ENCODE results near the gene PTPN6.

DNA sequence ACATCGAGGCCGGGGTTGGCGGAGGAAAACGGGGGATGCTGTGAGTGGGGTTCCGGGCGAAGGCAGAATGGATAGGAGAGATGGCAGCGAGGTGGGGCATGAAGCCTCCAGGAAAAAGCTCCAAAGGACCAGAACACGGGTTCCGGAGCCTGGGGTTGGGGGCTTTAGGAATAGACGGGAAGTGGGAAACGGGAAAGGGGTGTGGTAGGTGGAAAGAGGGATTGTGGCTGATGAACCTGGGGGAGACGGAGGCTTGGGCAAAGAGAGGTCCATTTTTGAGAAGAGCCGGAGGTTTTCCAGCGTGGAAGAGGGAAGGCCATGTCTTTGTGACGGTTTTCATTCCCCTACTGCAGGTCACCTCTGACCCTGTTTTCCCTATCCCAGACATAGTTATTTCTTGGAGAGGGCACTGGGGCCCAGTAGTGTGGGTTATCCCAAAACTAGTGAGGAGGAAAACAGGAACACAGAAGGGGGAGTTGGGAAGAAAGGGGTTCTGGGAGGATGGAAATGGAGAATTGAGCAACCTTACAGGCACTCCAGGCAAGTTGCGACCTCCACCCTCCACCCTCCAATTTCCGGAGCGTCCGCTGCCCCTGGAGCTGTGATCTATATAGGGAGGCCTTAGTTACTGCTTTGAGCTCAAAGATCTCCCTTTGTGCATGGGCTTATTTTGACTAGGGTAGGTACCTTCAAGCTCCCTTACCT lies 22.3 kb upstream of the PTPN6 start:
- no peak for TF ChIP-seq CHD1 (IDR thresholded peaks at IDR 0.05; ENCODE audit: low read depth, low read length)
- TF ChIP-seq, protein P1, sequence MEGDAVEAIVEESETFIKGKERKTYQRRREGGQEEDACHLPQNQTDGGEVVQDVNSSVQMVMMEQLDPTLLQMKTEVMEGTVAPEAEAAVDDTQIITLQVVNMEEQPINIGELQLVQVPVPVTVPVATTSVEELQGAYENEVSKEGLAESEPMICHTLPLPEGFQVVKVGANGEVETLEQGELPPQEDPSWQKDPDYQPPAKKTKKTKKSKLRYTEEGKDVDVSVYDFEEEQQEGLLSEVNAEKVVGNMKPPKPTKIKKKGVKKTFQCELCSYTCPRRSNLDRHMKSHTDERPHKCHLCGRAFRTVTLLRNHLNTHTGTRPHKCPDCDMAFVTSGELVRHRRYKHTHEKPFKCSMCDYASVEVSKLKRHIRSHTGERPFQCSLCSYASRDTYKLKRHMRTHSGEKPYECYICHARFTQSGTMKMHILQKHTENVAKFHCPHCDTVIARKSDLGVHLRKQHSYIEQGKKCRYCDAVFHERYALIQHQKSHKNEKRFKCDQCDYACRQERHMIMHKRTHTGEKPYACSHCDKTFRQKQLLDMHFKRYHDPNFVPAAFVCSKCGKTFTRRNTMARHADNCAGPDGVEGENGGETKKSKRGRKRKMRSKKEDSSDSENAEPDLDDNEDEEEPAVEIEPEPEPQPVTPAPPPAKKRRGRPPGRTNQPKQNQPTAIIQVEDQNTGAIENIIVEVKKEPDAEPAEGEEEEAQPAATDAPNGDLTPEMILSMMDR (IDR thresholded peaks at IDR 0.05 in 2 of 3, conservative IDR thresholded peaks at IDR 0.05 in 1 of 3; ENCODE audit: control insufficient read depth in 2 of 3, extremely low read depth in 1 of 3, insufficient read depth in 1 of 3, low read depth in 3 of 3, low read length in 3 of 3) = no peak
- TF ChIP-seq CBX5 (IDR thresholded peaks at IDR 0.05; ENCODE audit: low read depth) = no peak
- TF ChIP-seq, protein P2, sequence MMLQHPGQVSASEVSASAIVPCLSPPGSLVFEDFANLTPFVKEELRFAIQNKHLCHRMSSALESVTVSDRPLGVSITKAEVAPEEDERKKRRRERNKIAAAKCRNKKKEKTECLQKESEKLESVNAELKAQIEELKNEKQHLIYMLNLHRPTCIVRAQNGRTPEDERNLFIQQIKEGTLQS (IDR thresholded peaks at IDR 0.05; ENCODE audit: borderline replicate concordance, extremely low read depth, low read depth, low read length) = no peak
- peak; percentile 3; the same call in 1 of the 2 replicates for TF ChIP-seq POLR2A (IDR thresholded peaks at IDR 0.05; ENCODE audit: low read depth, low read length)
- no peak for TF ChIP-seq YBX1 (IDR thresholded peaks at IDR 0.05)
- TF ChIP-seq BHLHE40 (IDR thresholded peaks at IDR 0.05; ENCODE audit: borderline replicate concordance in 1 of 2, low read depth in 2 of 2, low read length in 1 of 2) = no peak
- TF ChIP-seq, protein P3, sequence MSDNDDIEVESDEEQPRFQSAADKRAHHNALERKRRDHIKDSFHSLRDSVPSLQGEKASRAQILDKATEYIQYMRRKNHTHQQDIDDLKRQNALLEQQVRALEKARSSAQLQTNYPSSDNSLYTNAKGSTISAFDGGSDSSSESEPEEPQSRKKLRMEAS (IDR thresholded peaks at IDR 0.05; ENCODE audit: low read depth, low read length) = no peak
- TF ChIP-seq JUNB (IDR thresholded peaks at IDR 0.05) = no peak

Measured in GM12878 (cell line).